KMS-11 (cell line): ENCODE data around the gene SYNCRIP.

ENCODE experiments used
- H2AFZ ChIP-seq: fragments of 200-600 bp; sonication (generic); 2 replicates; pipeline ENCODE4 v1.6.1; 2016; ENCODE audit warnings: antibody characterized with exemption, mixed run types, low read depth
- H3K27ac ChIP-seq: fragments of 200-600 bp; sonication (generic); 2 replicates; pipeline ENCODE4 v1.6.1; 2016; ENCODE audit warnings: mild to moderate bottlenecking, mixed run types
- H3K27me3 ChIP-seq: fragments of 200-600 bp; sonication (generic); 2 replicates; pipeline ENCODE4 v1.6.1; 2017; ENCODE audit warnings: mild to moderate bottlenecking, low read depth, mixed run types, moderate library complexity; ENCODE audit not compliant: insufficient read depth
- H3K36me3 ChIP-seq: fragments of 200-600 bp; sonication (generic); 2 replicates; pipeline ENCODE4 v1.6.1; 2017; ENCODE audit warnings: mild to moderate bottlenecking, mixed run types; ENCODE audit not compliant: insufficient read depth
- H3K4me1 ChIP-seq: fragments of 200-600 bp; sonication (generic); 2 replicates; pipeline ENCODE4 v1.6.1; 2016; ENCODE audit warnings: mild to moderate bottlenecking, low read depth, mixed run types; ENCODE audit not compliant: poor library complexity, severe bottlenecking
- H3K4me2 ChIP-seq: fragments of 200-600 bp; sonication (generic); 2 replicates; pipeline ENCODE4 v1.7.0; 2016; ENCODE audit warnings: mild to moderate bottlenecking, mixed run types
- H3K4me3 ChIP-seq: fragments of 200-600 bp; sonication (generic); IDR thresholded peaks from 2 replicates; pipeline ENCODE4 v1.6.1; 2017; ENCODE audit warnings: low read depth, low read length, mixed read lengths; ENCODE audit not compliant: insufficient read depth
- H3K79me2 ChIP-seq: fragments of 200-600 bp; sonication (generic); 2 replicates; pipeline ENCODE4 v1.6.1; 2016; ENCODE audit warnings: low read depth, mixed run types; ENCODE audit not compliant: insufficient read depth
- H3K9ac ChIP-seq: fragments of 200-600 bp; sonication (generic); 2 replicates; pipeline ENCODE4 v1.6.1; 2016; ENCODE audit warnings: mild to moderate bottlenecking, mixed run types
- H4K20me1 ChIP-seq: fragments of 200-600 bp; sonication (generic); 2 replicates; pipeline ENCODE4 v1.6.1; 2016; ENCODE audit warnings: mild to moderate bottlenecking, mixed run types; ENCODE audit not compliant: insufficient read depth
- TF ChIP-seq, protein P1 (sequence below): fragments of 200-600 bp; sonication (generic); conservative IDR thresholded peaks from 2 replicates; pipeline ENCODE4 v1.6.1; 2017; ENCODE audit warnings: low read depth, mild to moderate bottlenecking, antibody characterized with exemption, low read length, moderate library complexity, mixed read lengths

The SYNCRIP gene

DNA sequence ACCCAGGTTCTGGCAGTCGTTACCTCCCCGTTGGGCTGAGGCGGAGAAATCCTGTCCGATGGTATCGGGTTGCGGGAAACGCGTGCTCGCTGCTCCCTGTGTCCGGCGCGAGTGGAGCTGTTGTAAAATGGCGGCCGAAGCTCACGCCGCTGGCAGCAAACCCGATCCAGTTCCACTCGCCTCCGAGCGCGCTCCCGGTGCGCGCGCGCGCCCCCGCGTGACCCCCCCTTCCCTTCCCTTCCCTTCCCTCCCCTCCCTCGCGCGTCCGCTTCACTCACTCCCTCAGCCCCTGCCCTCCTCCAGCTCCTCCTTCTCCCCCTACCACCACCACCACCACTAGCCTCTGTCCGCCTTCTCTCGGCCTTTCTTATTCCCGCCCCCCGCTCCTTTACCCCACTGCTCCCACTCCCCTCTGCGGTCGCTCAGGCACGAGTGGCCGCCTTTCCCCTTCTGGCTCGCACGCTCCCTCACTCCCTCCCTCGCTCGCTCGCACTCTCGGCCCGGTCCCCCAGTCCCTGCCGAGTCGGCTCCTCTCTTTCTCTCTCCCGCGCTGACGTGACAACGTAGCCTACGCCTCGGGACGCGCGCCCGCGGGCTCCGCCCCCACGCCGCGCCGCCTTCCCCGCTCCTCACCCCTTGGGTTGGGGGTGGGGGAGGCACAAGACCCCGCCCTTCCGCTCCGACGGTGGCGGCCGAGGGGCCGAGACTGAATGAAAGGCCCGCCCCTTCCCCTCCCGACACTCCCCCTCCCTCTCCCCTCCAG is at the start of gene SYNCRIP:
TSS of gene SYNCRIP (minus strand) at position 113 of the 763 bp plus-strand sequence. CDS start 1,447 bp downstream, outside the sequence.
- Histone ChIP-seq H3K27me3 (no peaks in the 10 kb centered on the region), H3K9ac (peak within 1 kb of the TSS; percentile 99), H3K79me2 (peaks cover 52% of the 10 kb centered on the region), H3K4me2 (peak within 1 kb of the TSS; percentile 96; the same call in 1 of the 2 replicates), H2AFZ (peak within 1 kb of the TSS; percentile 47; the same call in 1 of the 2 replicates), H3K4me1 (peaks cover 38% of the 10 kb centered on the region), H3K36me3 (peaks cover 8% of the 10 kb centered on the region; the same call in 1 of the 2 replicates), H3K27ac (peak within 1 kb of the TSS; percentile 98), H3K4me3 (no peak within 1 kb of the TSS), H4K20me1 (peaks cover 29% of the 10 kb centered on the region)
- TF ChIP-seq, protein P1, sequence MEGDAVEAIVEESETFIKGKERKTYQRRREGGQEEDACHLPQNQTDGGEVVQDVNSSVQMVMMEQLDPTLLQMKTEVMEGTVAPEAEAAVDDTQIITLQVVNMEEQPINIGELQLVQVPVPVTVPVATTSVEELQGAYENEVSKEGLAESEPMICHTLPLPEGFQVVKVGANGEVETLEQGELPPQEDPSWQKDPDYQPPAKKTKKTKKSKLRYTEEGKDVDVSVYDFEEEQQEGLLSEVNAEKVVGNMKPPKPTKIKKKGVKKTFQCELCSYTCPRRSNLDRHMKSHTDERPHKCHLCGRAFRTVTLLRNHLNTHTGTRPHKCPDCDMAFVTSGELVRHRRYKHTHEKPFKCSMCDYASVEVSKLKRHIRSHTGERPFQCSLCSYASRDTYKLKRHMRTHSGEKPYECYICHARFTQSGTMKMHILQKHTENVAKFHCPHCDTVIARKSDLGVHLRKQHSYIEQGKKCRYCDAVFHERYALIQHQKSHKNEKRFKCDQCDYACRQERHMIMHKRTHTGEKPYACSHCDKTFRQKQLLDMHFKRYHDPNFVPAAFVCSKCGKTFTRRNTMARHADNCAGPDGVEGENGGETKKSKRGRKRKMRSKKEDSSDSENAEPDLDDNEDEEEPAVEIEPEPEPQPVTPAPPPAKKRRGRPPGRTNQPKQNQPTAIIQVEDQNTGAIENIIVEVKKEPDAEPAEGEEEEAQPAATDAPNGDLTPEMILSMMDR = no peak

DNA sequence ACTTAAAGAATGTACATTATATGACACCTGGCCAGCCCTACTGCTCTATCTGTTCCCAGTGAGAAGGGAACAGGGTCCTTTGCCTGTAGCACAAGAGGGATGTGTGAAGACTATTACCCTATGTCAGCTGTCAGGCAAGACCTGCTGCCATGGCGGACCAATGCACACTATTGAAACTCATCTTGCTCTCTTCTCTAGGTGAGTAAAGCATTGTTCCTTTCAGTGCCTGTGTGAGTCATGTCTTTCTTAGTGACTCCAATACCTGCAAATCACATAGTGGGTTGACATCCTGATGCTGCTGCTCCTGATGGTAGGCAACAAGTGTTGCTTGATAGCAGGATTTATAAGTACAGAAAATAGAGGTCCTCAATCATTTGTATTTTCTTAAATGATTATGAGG is 48.8 kb upstream of the SYNCRIP start:
- H3K36me3 ChIP-seq = no peaks in the 10 kb centered on the region
- H3K4me2 ChIP-seq = no peak overlapping the region
- no peaks in the 10 kb centered on the region for H4K20me1 ChIP-seq
- no peaks in the 10 kb centered on the region for H3K79me2 ChIP-seq
- no peak overlapping the region for H3K4me3 ChIP-seq
- no peaks in the 10 kb centered on the region for H3K4me1 ChIP-seq
- no peak overlapping the region for H2AFZ ChIP-seq
- H3K27me3 ChIP-seq = no peaks in the 10 kb centered on the region
- H3K27ac ChIP-seq = no peak overlapping the region
- TF ChIP-seq, protein P1 = no peak
- H3K9ac ChIP-seq = no peak overlapping the region

- Histone ChIP-seq H3K27me3 (no peaks in the 10 kb centered on the region), H3K4me1 (no peaks in the 10 kb centered on the region), H3K79me2 (no peaks in the 10 kb centered on the region), H3K9ac (no peak overlapping the region), H3K36me3 (no peaks in the 10 kb centered on the region), H4K20me1 (no peaks in the 10 kb centered on the region), H3K4me2 (no peak overlapping the region), H2AFZ (no peak overlapping the region), H3K27ac (no peak overlapping the region), H3K4me3 (no peak overlapping the region)
- TF ChIP-seq, protein P1 = no peak
Measured at GRCh38 chr6:85690071-85690470, 47.4 kb upstream of the SYNCRIP start.

- H4K20me1 ChIP-seq = no peaks in the 10 kb centered on the region
- H3K9ac ChIP-seq = no peak overlapping the region
- no peaks in the 10 kb centered on the region for H3K36me3 ChIP-seq
Measured at GRCh38 chr6:85685713-85686112, 43.0 kb upstream of the SYNCRIP start.

More at GRCh38 chr6:85685713-85686112, 43.0 kb upstream of the SYNCRIP start:
- Histone ChIP-seq H3K4me2 (no peak overlapping the region), H3K4me1 (no peaks in the 10 kb centered on the region), H3K27ac (no peak overlapping the region), H2AFZ (no peak overlapping the region), H3K27me3 (no peaks in the 10 kb centered on the region), H3K79me2 (no peaks in the 10 kb centered on the region), H3K4me3 (no peak overlapping the region)
- TF ChIP-seq, protein P1 = no peak
